ENCODE results near the gene UBE2O.

Gene UBE2O

GRCh38 chr17:76462556-76463290, 9.8 kb upstream of the UBE2O start:
- no peak for DNase-seq

GRCh38 chr17:76461765-76462555, 9.0 kb upstream of the UBE2O start:
- no peak for DNase-seq

- DNase-seq: no peak
Observed at GRCh38 chr17:76459674-76460073, 6.7 kb upstream of the UBE2O start.

- DNase-seq: no peak
Observed at GRCh38 chr17:76458580-76459490, 5.9 kb upstream of the UBE2O start.

- no peak for DNase-seq
Observed at GRCh38 chr17:76453431-76453743, 435 bp upstream of the UBE2O start.

DNA sequence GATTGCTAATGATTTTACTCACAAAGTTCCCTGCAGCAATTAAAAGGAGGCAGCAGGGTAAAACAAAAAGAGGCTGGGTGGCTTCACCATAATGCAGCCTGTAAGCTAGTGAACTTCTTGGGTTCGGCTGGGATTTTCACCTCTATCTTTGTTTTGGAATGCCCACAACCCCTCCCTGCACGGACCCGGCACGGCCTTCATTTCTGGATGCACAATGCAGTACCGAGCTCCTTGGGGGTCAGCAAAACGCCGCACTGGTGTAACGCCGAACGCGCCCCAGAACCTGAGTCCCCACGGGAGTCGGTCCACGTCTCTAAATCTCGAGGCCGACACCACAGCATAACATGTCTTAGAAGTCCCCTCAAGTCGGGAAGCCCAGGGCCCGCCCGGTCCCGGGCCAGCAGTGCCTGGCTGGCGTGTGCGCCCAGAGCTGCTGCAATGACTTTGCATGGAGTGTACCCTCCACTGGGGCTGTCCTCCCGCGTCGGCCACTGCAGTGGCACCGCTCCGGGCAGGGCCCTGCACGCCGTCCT, 759 bp downstream of the UBE2O start:
- DNase-seq: no peak

GRCh38 chr17:76451506-76451905, 1.4 kb downstream of the UBE2O start:
- DNase-seq: no peak

GRCh38 chr17:76449126-76449525, 3.8 kb downstream of the UBE2O start:
- DNase-seq: no peak

DNA sequence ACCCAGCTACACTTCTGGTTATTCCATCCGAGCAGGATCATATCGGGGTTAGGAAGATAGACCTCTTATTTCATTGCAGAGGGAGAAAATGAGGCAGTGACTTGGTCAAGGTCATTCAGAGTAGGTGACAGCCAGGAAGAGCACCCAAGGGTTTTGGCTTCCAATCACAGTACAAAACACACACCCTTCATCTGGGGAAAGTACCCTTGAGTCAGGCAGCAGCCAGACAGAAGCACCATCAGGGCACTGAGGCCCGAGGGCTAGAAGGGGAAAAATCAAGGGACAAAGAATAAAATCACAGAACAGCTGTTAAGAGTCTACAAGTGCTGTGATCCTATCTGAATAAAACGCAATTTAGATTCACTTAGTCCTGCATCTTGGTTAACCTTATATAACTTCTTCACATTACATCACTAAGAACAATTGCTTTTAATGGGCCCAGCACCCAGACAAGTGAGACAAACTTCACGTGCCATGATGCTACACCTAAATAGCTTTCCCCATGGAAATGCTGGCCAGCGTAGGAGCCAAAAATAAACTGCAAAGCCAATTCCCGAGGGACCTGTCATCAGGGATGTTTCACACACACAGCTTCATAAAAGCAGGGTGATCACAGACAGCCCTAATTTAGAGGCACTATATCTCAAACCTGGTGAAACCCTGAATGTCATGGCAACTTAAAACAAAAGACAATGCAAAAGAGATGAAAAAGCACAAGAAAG, 4.9 kb downstream of the UBE2O start:
- no peak for DNase-seq

DNA sequence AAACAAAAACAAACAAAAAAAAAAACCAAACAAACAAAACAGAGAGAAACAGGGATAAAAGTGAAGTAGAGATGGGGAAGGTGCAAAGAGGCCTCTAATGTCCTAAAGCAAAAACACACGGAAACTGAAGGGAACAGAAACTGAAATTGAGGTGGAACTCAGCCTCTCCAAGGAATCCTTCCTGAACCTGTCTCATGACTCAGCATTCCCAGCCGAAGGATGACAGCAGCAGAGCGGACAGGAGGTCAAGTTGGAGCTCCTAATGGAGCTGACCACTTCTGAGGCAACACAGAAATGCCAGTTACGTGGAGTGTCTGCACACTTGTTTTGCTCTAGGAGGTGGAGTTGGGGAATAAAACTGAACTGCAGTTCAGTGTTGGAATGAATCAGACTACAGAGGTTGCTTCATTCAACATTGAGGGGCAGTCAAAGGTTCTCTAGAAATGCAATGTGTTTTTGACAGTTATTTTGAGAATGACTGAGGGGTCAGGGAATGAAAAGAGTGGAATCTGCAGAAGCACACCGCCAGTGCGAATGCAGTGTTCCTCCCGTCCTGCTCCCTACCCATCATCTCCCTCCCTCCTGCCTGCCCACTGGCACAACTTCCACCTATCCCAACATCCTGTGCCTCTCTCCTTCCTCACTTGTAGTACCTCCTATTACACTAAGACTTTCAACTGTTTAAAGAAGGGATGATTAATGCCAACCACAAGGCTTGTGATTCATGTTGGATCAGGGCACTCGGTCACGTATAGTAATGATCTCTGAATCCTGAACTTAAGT, 6.3 kb downstream of the UBE2O start:
- DNase-seq: no peak

DNA sequence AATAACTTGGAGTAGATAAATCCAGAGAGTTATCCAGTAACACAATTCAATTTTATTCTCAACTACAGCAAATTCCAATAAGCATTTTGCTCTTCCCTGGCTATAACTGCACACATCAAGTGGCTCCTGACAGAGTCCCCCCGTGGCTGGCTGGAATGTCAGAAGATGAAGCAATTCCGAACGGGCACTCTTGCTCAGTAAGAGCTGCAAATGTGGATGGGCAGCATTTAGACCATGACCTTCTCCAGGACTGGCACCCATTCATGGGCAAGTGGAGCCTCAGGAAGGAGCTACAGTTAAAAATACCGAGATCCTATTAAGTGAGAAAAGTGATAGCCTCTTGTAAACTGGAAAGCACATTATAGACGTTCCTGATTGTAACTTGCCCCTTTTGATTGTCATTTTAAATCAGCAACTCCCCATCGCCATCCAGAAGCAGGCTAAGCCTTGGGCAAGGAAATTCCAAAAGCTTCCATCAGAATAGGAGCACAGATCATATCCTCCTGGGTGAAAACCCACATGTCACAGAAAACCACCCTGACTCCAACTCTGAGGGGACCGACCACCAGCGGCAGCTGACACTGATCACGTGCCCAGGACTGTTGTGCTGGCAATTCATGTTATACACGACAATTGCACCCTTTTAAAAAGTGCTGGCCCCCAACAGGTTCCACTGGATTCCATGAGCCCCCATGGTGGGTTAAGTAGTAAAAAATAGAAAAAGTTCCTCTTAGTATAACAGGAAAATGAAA, 7.1 kb downstream of the UBE2O start:
- DNase-seq: no peak

- DNase-seq: no peak
Observed at GRCh38 chr17:76444518-76445311, 8.2 kb downstream of the UBE2O start.

DNA sequence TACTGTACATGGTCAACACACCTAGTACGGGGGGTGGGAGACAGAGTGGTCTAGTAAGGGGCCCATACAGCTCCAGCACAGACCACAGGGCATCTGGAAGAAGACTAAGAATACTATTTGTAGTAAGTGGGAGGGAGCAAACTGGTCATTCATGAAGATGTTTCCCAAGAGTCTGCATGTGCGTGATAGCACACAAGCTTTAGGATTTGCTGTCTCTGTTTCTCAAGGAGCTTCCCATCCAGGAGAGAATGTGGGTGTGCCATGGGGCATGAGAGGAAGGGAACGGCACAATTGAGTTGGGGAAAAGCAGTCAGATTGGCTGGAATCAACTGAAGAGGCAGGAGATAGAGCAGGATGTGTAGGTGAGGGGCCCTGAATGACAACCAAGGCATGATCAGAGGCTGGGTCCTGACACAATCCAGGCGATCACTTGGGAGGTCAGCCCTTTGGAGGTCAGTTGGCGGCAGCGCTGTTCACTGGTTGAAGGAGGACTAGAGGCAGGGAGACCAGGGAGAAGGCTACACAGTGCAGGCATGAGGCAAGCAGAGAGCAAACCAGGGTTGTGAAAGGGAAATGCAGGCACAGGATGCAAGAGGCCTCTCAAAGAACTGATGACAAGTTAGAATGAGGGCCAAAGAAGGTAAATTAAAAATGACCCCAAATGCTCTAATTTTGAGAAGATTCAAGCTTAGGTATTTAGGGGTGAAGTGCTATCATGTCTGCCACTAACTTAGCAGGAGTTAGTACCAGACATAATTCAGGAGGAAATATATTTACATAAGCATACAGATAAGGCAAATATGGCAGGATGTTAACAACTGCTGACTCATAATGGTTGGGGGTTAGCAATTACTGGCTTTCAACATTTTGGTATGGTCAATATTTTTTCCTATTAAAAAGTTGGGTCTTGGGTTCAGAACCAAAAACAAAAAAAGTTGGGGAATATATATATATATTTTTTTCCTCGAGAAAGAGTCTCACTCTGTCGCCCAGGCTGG, 10.3 kb downstream of the UBE2O start:
- DNase-seq: no peak

GRCh38 chr17:76441686-76442340, 11.1 kb downstream of the UBE2O start:
- DNase-seq: no peak

DNA sequence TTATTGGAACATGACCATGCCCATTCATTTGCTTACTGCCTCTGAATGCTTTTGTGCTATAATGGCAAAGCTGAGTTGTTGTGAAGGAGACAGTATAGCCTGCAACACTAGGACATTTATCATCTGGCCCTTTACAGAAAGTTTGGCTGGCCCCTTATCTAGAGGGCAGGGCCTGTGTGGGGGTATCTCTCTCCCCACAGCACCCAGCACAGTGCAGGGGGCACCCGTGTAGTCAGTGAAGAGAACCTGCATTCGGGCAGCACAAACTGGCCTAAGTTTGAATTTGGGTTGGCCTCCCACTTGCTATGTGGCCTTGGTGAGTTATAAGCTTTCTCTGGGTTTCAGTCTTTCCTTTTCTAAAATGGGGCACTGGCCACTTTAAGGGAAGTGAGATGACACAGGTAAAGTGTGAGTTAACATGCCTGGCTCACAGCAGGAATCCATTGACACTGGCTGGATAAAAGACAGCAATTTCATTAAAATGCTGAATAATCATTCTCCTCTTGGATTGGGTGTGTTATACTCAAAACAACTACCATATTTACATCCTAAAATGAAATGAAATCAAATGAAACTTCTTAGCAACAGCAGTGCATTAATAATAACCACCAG, 12.1 kb downstream of the UBE2O start:
- no peak for DNase-seq

- no peak for DNase-seq
Observed at GRCh38 chr17:76439314-76439928, 13.5 kb downstream of the UBE2O start.

DNA sequence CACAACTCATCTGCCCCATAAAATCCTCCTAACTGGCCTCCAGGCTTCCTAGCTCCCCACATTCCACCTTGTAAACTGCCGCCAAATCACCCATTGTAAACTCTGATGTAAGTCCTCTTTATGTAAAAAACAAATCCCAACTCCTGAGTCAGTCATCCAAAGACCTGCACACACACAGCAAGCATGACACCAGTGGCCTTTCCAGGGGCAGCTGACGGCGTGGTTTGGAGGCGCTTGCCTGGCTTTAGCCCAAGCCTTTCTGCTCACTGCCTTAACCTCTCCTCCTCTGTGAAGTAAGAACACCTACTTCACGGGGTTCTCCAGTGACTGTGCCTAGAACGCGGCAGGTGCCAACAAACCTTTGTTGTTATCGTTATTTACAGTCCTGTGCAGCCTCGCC, 14.0 kb downstream of the UBE2O start:
- DNase-seq: no peak
